Stomach (tissue), 9 donors: ENCODE measurements around the gene POLR3G. TPM values are rescaled to one million over a fixed set of nuclear protein-coding genes. Genes with fewer than 3 reads are reported as not detected.

Experiments used
- DNase-seq, 2 donors: peaks; one replicate each; pipeline versions ENCODE4 v3.0.0 to v3.0.0-alpha.2; 2013 to 2019
- H3K27ac ChIP-seq, 5 donors: fragments of 200-600 bp in 4 of 5; sonication (generic) in 4 of 5; one replicate each; pipeline ENCODE4 v1.5.1; 2013 to 2019; ENCODE audit warnings: mild to moderate bottlenecking in 1 of 5, moderate library complexity in 1 of 5
- H3K27me3 ChIP-seq, 3 donors: fragments of 200-600 bp; sonication (generic); one replicate each; pipeline ENCODE4 v1.5.1; 2017 to 2019; ENCODE audit warnings: mixed run types in 1 of 3
- H3K36me3 ChIP-seq, 4 donors: fragments of 200-600 bp; sonication (generic); 1 replicate in 3 of 4; 2 replicates in 1 of 4; pipeline ENCODE4 v1.5.1; 2016 to 2019
- H3K4me1 ChIP-seq, 4 donors: fragments of 200-600 bp; sonication (generic); one replicate each; pipeline ENCODE4 v1.5.1; 2016 to 2019
- H3K4me3 ChIP-seq, 4 donors: fragments of 200-600 bp; sonication (generic) in 3 of 4; one replicate each; pipeline ENCODE4 v1.5.1; 2016 to 2019; ENCODE audit warnings: mild to moderate bottlenecking in 1 of 4
- H3K9me3 ChIP-seq, 4 donors: fragments of 200-600 bp; sonication (generic); one replicate each; pipeline ENCODE4 v1.5.1; 2016 to 2019
- CTCF ChIP-seq, 7 experiments: fragments of 450-650 bp in 4 of 7; fragments of 200-600 bp in 3 of 7; sonication (generic) in 3 of 7; IDR thresholded peaks; one replicate each; pipeline ENCODE4 v1.5.1; 2016 to 2019; ENCODE audit warnings: antibody characterized with exemption in 7 of 7, control low read depth in 2 of 7, mild to moderate bottlenecking in 1 of 7
- EP300 ChIP-seq: sonication (generic); formaldehyde crosslinking; IDR thresholded peaks from one replicate; pipeline ENCODE4 v1.6.1; 2017; ENCODE audit warnings: antibody characterized with exemption
- POLR2A ChIP-seq, 4 donors: fragments of 450-650 bp; IDR thresholded peaks; one replicate each; pipeline ENCODE4 v1.6.1; 2016; ENCODE audit warnings: antibody characterized with exemption in 4 of 4, control low read depth in 2 of 4, mild to moderate bottlenecking in 1 of 4, moderate library complexity in 1 of 4
- POLR2AphosphoS5 ChIP-seq, 3 donors: sonication (generic); formaldehyde crosslinking; IDR thresholded peaks; one replicate each; pipeline ENCODE4 v1.6.1; 2016; ENCODE audit warnings: antibody characterized with exemption in 3 of 3
- WGBS, 5 donors: extraction: QIAGEN DNeasy Blood & Tissue Kit in 3 of 5; methylation state at CpG; one replicate each; pipeline versions ENCODE4 v1.1.5 to v1.1.7; 2013 to 2018; 5-methylcytosine and 5-hydroxymethylcytosine counted together
- intact Hi-C: fragments of 100-400 bp; cut with DNase I; formaldehyde crosslinking; loops from one replicate; pipeline ENCODE4 v1.15.1; 2023; ENCODE audit warnings: low total_unique reads
- polyA plus RNA-seq, 3 donors: library from polyadenylated mRNA; stranded (reverse); fragments of 200-250 nt; gene quantifications; one replicate each; pipeline ENCODE4 v1.2.3, GENCODE V29; 2013
- total RNA-seq, 5 donors: library from RNA; depleted of rRNA; stranded (reverse); fragments of >200 nt; gene quantifications; one replicate each; pipeline versions ENCODE4 v1.1.0 to v1.2.3, GENCODE V29; 2014 to 2016
- donor health status: healthy with polysubstance abuse.
- donor health status: Bipolar disorder and iron deficiency.
- donor health status: healthy.

Gene POLR3G
- total and polyA plus RNA-seq, 8 donors, result 0.31 to 2.4 (median 1.0) TPM; not detected in 4

- Histone ChIP-seq H3K27me3 (no peaks in the 10 kb centered on the region), H3K27ac (no peak overlapping the region), H3K9me3 (no peaks in the 10 kb centered on the region), H3K4me3 (no peak overlapping the region), H3K36me3 (no peaks in the 10 kb centered on the region), H3K4me1 (no peaks in the 10 kb centered on the region)
- intact Hi-C loops, result no loop called here
- WGBS, 5 donors, result 79 to 85% (median 84%) methylated on average over 2 of the region's 2 CpGs
- no peak for DNase-seq
- TF ChIP-seq EP300, result no peak
Observed at GRCh38 chr5:90504743-90505142, 30.1 kb downstream of the POLR3G start.

- Histone ChIP-seq H3K27ac (no peak overlapping the region), H3K27me3 (no peaks in the 10 kb centered on the region), H3K36me3 (no peaks in the 10 kb centered on the region), H3K4me3 (no peak overlapping the region), H3K4me1 (no peaks in the 10 kb centered on the region), H3K9me3 (no peaks in the 10 kb centered on the region)
- TF ChIP-seq CTCF (IDR thresholded peaks at IDR 0.05) (no peak), EP300 (no peak), POLR2AphosphoS5 (IDR thresholded peaks at IDR 0.05) (no peak), POLR2A (IDR thresholded peaks at IDR 0.05) (no peak)
- intact Hi-C loops, result no loop called here
- no peak for DNase-seq
Observed at GRCh38 chr5:90506221-90506620, 31.6 kb downstream of the POLR3G start.

GRCh38 chr5:90510438-90510837 lies 35.8 kb downstream of the POLR3G start:
- H3K27ac ChIP-seq, result no peak overlapping the region
- H3K4me1 ChIP-seq, result peaks cover 0 to 7% (median 2%) of the 10 kb centered on the region in 4 donors
- H3K36me3 ChIP-seq, result no peaks in the 10 kb centered on the region
- TF ChIP-seq EP300 (no peak), CTCF (IDR thresholded peaks at IDR 0.05) (no peak)
- no peak overlapping the region for H3K4me3 ChIP-seq
- no peak for DNase-seq
- no peaks in the 10 kb centered on the region for H3K9me3 ChIP-seq
- 56 to 82% (median 69%) methylated on average over 1 of the region's 1 CpG for WGBS, 5 donors
- no peaks in the 10 kb centered on the region for H3K27me3 ChIP-seq
- intact Hi-C loops, result no loop called here

- intact Hi-C loops, result no loop called here
- H3K27me3 ChIP-seq, result no peaks in the 10 kb centered on the region
- H3K9me3 ChIP-seq, result no peaks in the 10 kb centered on the region
- 54 to 69% (median 61%) methylated on average over 3 of the region's 3 CpGs for WGBS, 5 donors
- peaks cover 0 to 17% (median 11%) of the 10 kb centered on the region in 4 donors for H3K36me3 ChIP-seq
- no peak overlapping the region for H3K4me3 ChIP-seq
- H3K27ac ChIP-seq, result no peak overlapping the region
- H3K4me1 ChIP-seq, result peaks cover 0 to 7% (median 2%) of the 10 kb centered on the region in 4 donors
- DNase-seq, result no peak
- TF ChIP-seq POLR2A (IDR thresholded peaks at IDR 0.05), result no peak
- no peak for TF ChIP-seq EP300
- TF ChIP-seq CTCF (IDR thresholded peaks at IDR 0.05), result no peak
- TF ChIP-seq POLR2AphosphoS5 (IDR thresholded peaks at IDR 0.05), result no peak
Observed at GRCh38 chr5:90514520-90514919, 39.9 kb downstream of the POLR3G start.

GRCh38 chr5:90518661-90519060 lies 44.0 kb downstream of the POLR3G start:
- TF ChIP-seq POLR2AphosphoS5 (IDR thresholded peaks at IDR 0.05) (no peak), EP300 (no peak), POLR2A (IDR thresholded peaks at IDR 0.05) (no peak), CTCF (IDR thresholded peaks at IDR 0.05) (no peak)
- Histone ChIP-seq H3K27me3 (no peaks in the 10 kb centered on the region), H3K36me3 (peaks cover 4 to 53% (median 47%) of the 10 kb centered on the region in 4 donors), H3K4me3 (no peak overlapping the region), H3K4me1 (peaks cover 0 to 5% (median 2%) of the 10 kb centered on the region in 4 donors), H3K9me3 (no peaks in the 10 kb centered on the region), H3K27ac (no peak overlapping the region)
- no peak for DNase-seq
- intact Hi-C loops, result no loop called here
